ENCODE data around the gene MAML2. TPM values are rescaled to one million over a fixed set of nuclear protein-coding genes. Genes with fewer than 3 reads are reported as not detected.

MAML2 gene
- total RNA-seq, 1 donor from 2014 or later: 4.5 TPM

GRCh38 chr11:96057502-96057901, 285.5 kb downstream of the MAML2 start:
- ATAC-seq: no peak

- no peak for ATAC-seq
These were observed 286.4 kb downstream of the MAML2 start for GRCh38 chr11:96056576-96056975.

GRCh38 chr11:96055706-96056387, 287.1 kb downstream of the MAML2 start:
- ATAC-seq: peak; percentile 44

- ATAC-seq: peak; percentile 65
These were observed 287.9 kb downstream of the MAML2 start for GRCh38 chr11:96054870-96055705.

GRCh38 chr11:96052921-96053651, 289.9 kb downstream of the MAML2 start:
- no peak for ATAC-seq

GRCh38 chr11:96051820-96052219, 291.2 kb downstream of the MAML2 start:
- no peak for ATAC-seq

- no peak for ATAC-seq
These were observed 292.4 kb downstream of the MAML2 start for GRCh38 chr11:96050435-96051182.

- ATAC-seq: peak; percentile 56
These were observed 293.6 kb downstream of the MAML2 start for GRCh38 chr11:96049426-96049825.

GRCh38 chr11:96045622-96046456, 297.2 kb downstream of the MAML2 start:
- no peak for ATAC-seq

- no peak for ATAC-seq
These were observed 298.2 kb downstream of the MAML2 start for GRCh38 chr11:96044747-96045146.

- ATAC-seq: no peak
These were observed 298.7 kb downstream of the MAML2 start for GRCh38 chr11:96044311-96044710.

- no peak for ATAC-seq
These were observed 299.7 kb downstream of the MAML2 start for GRCh38 chr11:96043291-96043690.

GRCh38 chr11:96038046-96038445, 304.9 kb downstream of the MAML2 start:
- no peak for ATAC-seq

GRCh38 chr11:96037405-96037949, 305.5 kb downstream of the MAML2 start:
- peak; percentile 37 for ATAC-seq

- ATAC-seq: no peak
These were observed 306.1 kb downstream of the MAML2 start for GRCh38 chr11:96036863-96037262.

GRCh38 chr11:96035740-96036078, 307.3 kb downstream of the MAML2 start:
- no peak for ATAC-seq

- ATAC-seq: no peak
These were observed 307.8 kb downstream of the MAML2 start for GRCh38 chr11:96035031-96035739.

GRCh38 chr11:96033599-96033998, 309.4 kb downstream of the MAML2 start:
- no peak for ATAC-seq

GRCh38 chr11:96033095-96033494, 309.9 kb downstream of the MAML2 start:
- no peak for ATAC-seq

- no peak for ATAC-seq
These were observed 314.2 kb downstream of the MAML2 start for GRCh38 chr11:96028746-96029145.

- no peak for ATAC-seq
These were observed 316.0 kb downstream of the MAML2 start for GRCh38 chr11:96027021-96027420.

Data from esophagus mucosa (tissue), 1 donor.